Endothelial cell of umbilical vein (primary cell): ENCODE measurements around the gene FAM120B. TPM values are rescaled to one million over a fixed set of nuclear protein-coding genes. Genes with fewer than 3 reads are reported as not detected.

Source experiments
- BruUV-seq: library from RNA; stranded (reverse); fragments of 400-500 nt; replicated peaks from 2 replicates; lab custom pipeline; 2021; lab: Mats Ljungman, UMichigan
- CTCF ChIA-PET: fragments of 300-600, 350-600 bp; sonication (Branson Sonifier 250); formaldehyde crosslinking; loops from one replicate; lab custom pipeline; 2021; ENCODE audit warnings: antibody characterized with exemption, inconsistent platforms; lab: Charles Lee
- POLR2A ChIA-PET: fragments of 300-600, 350-600 bp; sonication (Branson Sonifier 250); formaldehyde crosslinking; loops from one replicate; lab custom pipeline; 2021; ENCODE audit warnings: antibody characterized with exemption, inconsistent platforms; lab: Charles Lee
- DNase-seq: peaks from one replicate; pipeline ENCODE4 v3.0.0-alpha.2; 2011; ENCODE audit warnings: low read depth, low spot score
- FAIRE-seq: peaks from 2 replicates; lab custom pipeline; 2011; peaks lifted over from hg19 to GRCh38; lab: Jason Lieb, UNC
- H2AFZ ChIP-seq: 2 replicates; pipeline ENCODE4 v1.6.0; 2012; ENCODE audit warnings: low read depth, low read length, control low read depth, inconsistent platforms
- H3K27ac ChIP-seq: 2 replicates; pipeline ENCODE4 v1.5.1; 2011; ENCODE audit warnings: low read depth, mild to moderate bottlenecking, control low read depth, low read length, moderate library complexity; ENCODE audit not compliant: insufficient read depth
- H3K27me3 ChIP-seq, 2 experiments: 2 replicates each; pipeline versions ENCODE4 v1.6.0 to v1.6.1; 2011; ENCODE audit warnings: low read length in 2 of 2, mixed read lengths in 1 of 2; ENCODE audit not compliant: control insufficient read depth in 2 of 2, insufficient read depth in 2 of 2
- H3K36me3 ChIP-seq, 2 experiments: 2 replicates in 1 of 2; 3 replicates in 1 of 2; pipeline ENCODE4 v1.5.1; 2011; ENCODE audit warnings: low read length in 2 of 2, mild to moderate bottlenecking in 1 of 2, moderate library complexity in 1 of 2; ENCODE audit not compliant: control insufficient read depth in 2 of 2, insufficient read depth in 2 of 2; ENCODE audit errors: extremely low read depth in 1 of 2
- H3K4me1 ChIP-seq: 3 replicates; pipeline ENCODE4 v1.5.1; 2011; ENCODE audit warnings: mild to moderate bottlenecking, low read length; ENCODE audit not compliant: control insufficient read depth, insufficient read depth; ENCODE audit errors: extremely low read depth
- H3K4me2 ChIP-seq: 2 replicates; pipeline ENCODE4 v1.6.1; 2011; ENCODE audit warnings: low read length, control low read depth, mixed read lengths; ENCODE audit not compliant: insufficient read depth
- H3K4me3 ChIP-seq, 3 experiments: fragments of 200-600 bp in 1 of 3; sonication (generic), shearing (Covaris generic) in 1 of 3; replicated peaks in 1 of 3; 2 replicates each; pipeline ENCODE4 v1.5.1; 2011 to 2016; ENCODE audit warnings: control low read depth in 3 of 3, low read length in 3 of 3, mild to moderate bottlenecking in 2 of 3, inconsistent platforms in 1 of 3, low read depth in 1 of 3, moderate library complexity in 1 of 3; ENCODE audit not compliant: insufficient read depth in 1 of 3
- H3K79me2 ChIP-seq: 2 replicates; pipeline ENCODE4 v1.6.0; 2012; ENCODE audit warnings: low read length, inconsistent platforms; ENCODE audit not compliant: control insufficient read depth, insufficient read depth
- H3K9ac ChIP-seq: replicated peaks from 2 replicates; pipeline ENCODE3; 2011; ENCODE audit warnings: low read length, control low read depth; ENCODE audit not compliant: insufficient read depth; ENCODE audit errors: extremely low read depth
- H3K9me1 ChIP-seq: replicated peaks from 3 replicates; pipeline ENCODE4 v1.6.0; 2011; ENCODE audit warnings: mild to moderate bottlenecking, low read length; ENCODE audit not compliant: control insufficient read depth, insufficient read depth; ENCODE audit errors: extremely low read depth
- H3K9me3 ChIP-seq: replicated peaks from 2 replicates; pipeline ENCODE4 v1.5.1; 2012; ENCODE audit warnings: low read length, inconsistent platforms; ENCODE audit not compliant: control insufficient read depth, insufficient read depth
- H4K20me1 ChIP-seq: replicated peaks from 2 replicates; pipeline ENCODE3; 2011; ENCODE audit warnings: mild to moderate bottlenecking, low read length; ENCODE audit not compliant: control insufficient read depth, insufficient read depth; ENCODE audit errors: extremely low read depth
- CTCF ChIP-seq, 2 donors: IDR thresholded peaks; 1 replicate in 1 of 2; 2 replicates in 1 of 2; pipeline ENCODE4 v1.5.1; 2011; ENCODE audit warnings: low read length in 2 of 2, mild to moderate bottlenecking in 2 of 2, moderate library complexity in 2 of 2, control low read depth in 1 of 2, inconsistent platforms in 1 of 2, low read depth in 1 of 2; ENCODE audit not compliant: insufficient read depth in 1 of 2; ENCODE audit errors: extremely low read depth in 1 of 2
- EZH2 ChIP-seq: IDR thresholded peaks from 2 replicates; pipeline ENCODE4 v1.6.1; 2012; ENCODE audit warnings: borderline replicate concordance, low read depth, mild to moderate bottlenecking, moderate library complexity, low read length, inconsistent platforms; ENCODE audit not compliant: severe bottlenecking
- JUN ChIP-seq: IDR thresholded peaks from 2 replicates; pipeline ENCODE4 v1.6.1; 2011; ENCODE audit warnings: borderline replicate concordance, low read depth; ENCODE audit not compliant: insufficient read length, insufficient read depth
- MYC ChIP-seq: IDR thresholded peaks from one replicate; pipeline ENCODE4 v1.6.1; 2011; ENCODE audit warnings: mild to moderate bottlenecking, low read depth, low read length
- POLR2A ChIP-seq: IDR thresholded peaks from 2 replicates; pipeline ENCODE4 v1.6.1; 2012; ENCODE audit warnings: low read depth, mild to moderate bottlenecking, control low read depth, low read length
- POLR2AphosphoS5 ChIP-seq: IDR thresholded peaks from 2 replicates; pipeline ENCODE4 v1.6.1; 2012; ENCODE audit warnings: low read depth, mild to moderate bottlenecking, control low read depth, low read length, moderate library complexity; ENCODE audit not compliant: insufficient read depth
- dilution Hi-C: fragments of 300-500 bp; cut with MboI; formaldehyde crosslinking; loops from one replicate; pipeline ENCODE4 v1.15.0; 2019; ENCODE audit warnings: low sequenced_read_pairs; ENCODE audit not compliant: extremely low pct_ligation_motif_present
- intact Hi-C: fragments of 100-400 bp; cut with micrococcal nuclease; formaldehyde crosslinking; loops from one replicate; pipeline ENCODE4 v1.10.0; 2022
- polyA plus RNA-seq, 4 experiments: library from polyadenylated mRNA; depleted of rRNA in 3 of 4; stranded (reverse) in 3 of 4; unstranded in 1 of 4; fragments of >200 nt; gene quantifications; 2 replicates each; pipeline versions ENCODE4 v1.2.1 to v1.2.3, GENCODE V29; 2011 to 2012; ENCODE audit warnings: missing spikeins in 1 of 4
- total RNA-seq: library from RNA; stranded (reverse); gene quantifications from 2 replicates; pipeline ENCODE4 v1.2.3, GENCODE V29; 2021
- TF ChIP-seq, protein P1 (sequence below): IDR thresholded peaks from 2 replicates; pipeline ENCODE4 v1.6.1; 2011; ENCODE audit not compliant: insufficient read depth, insufficient read length

Gene FAM120B
- total and polyA plus RNA-seq, 2 donors (not counting 3 experiments of a cell fraction or from before 2014, with no cell fraction given): 10.8 to 28.2 TPM

DNA sequence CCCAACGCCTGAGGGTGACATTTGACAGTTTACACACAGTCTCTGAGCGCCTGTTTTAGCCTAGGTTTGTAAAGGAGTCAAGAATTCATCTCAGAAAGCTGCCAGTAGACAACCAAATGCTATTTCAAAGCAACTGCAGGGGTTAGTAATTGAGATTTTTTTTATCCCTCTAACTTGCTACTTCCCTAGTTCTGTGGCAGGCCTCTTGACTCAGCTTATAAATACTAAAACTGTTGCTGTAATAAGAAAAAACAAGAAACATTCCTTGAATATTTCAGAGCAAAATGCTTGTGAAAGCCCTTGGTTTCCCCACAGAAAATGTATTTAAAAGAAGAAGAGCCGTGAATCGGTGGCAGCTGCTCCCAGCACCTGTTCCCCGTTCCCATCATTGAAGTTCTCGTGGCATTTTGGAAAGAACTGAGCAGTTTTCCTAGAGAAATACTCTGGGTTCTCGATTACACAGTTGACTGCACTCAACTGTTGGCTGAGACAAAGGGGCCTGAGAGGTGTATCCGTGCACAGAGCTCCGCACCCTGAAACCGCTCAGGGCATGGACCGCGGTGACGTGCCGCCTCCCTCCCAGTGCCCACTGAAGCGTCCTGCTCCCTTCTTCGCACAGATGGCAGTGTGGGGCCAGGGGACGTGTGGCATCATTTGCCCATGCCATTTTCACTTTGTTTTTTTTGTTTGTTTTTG lies 36.6 kb upstream of the FAM120B start:
- Histone ChIP-seq H3K4me2 (no peak overlapping the region), H2AFZ (no peak overlapping the region), H4K20me1 (no peaks in the 10 kb centered on the region), H3K4me1 (no peaks in the 10 kb centered on the region), H3K9me3 (no peaks in the 10 kb centered on the region), H3K27ac (no peak overlapping the region), H3K9ac (no peak overlapping the region), H3K36me3 (no peaks in the 10 kb centered on the region), H3K79me2 (no peaks in the 10 kb centered on the region), H3K4me3 (no peak overlapping the region), H3K27me3 (peaks cover 2 to 9% of the 10 kb centered on the region in 2 experiments), H3K9me1 (no peaks in the 10 kb centered on the region)
- intact Hi-C loops: no loop called here
- no peak for FAIRE-seq
- ChIA-PET POLR2A (no interaction called here), CTCF (interaction anchor here (1.2 kb wide), 1 partner anchor 248 kb away, joined by 3 read pairs; no protein-coding TSS in a partner anchor)
- BruUV-seq: no TSS peak
- no peak for TF ChIP-seq CTCF (IDR thresholded peaks at IDR 0.05; ENCODE audit: extremely low read depth in 1 of 2, insufficient read depth in 1 of 2, low read depth in 1 of 2, low read length in 2 of 2)
- TF ChIP-seq, protein P1, sequence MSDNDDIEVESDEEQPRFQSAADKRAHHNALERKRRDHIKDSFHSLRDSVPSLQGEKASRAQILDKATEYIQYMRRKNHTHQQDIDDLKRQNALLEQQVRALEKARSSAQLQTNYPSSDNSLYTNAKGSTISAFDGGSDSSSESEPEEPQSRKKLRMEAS: no peak
- dilution Hi-C loops: no loop called here
- DNase-seq: no peak

DNA sequence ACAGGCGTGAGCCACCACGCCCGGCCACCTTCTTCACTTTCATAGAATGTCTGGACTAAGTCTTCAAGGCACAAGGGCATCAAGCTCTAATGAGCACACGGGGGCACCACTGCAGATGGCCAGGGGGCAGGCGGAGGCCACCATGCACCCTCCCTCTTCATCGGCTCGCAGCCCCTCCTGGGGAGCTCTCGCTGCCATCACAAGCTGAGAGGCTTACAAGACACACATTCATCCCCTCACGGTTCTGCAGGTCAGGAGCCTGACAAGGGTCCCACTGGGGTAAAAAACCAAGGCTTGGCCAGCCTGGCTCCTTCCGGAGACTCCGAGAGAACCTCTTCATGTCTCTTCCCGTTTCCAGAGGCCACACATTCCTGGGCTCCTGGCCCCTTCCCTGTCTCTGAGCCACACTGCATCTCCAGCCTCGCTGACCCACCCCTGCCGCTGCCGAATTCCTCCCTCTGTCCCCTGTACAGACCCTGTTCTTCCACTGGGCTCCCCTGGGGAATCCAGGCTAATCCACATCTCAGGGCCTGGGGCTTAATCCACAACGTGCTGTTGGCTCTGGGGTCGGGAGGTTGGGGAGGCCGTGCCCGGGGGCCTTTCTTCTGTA lies 35.5 kb upstream of the FAM120B start:
- no TSS peak for BruUV-seq
- H2AFZ ChIP-seq: no peak overlapping the region
- no peaks in the 10 kb centered on the region for H3K79me2 ChIP-seq
- POLR2A ChIA-PET: no interaction called here
- H3K36me3 ChIP-seq: no peaks in the 10 kb centered on the region
- intact Hi-C loops: no loop called here
- no peak overlapping the region for H3K27ac ChIP-seq
- H3K4me3 ChIP-seq: no peak overlapping the region
- no peaks in the 10 kb centered on the region for H3K4me1 ChIP-seq
- dilution Hi-C loops: no loop called here
- no peak for FAIRE-seq
- CTCF ChIA-PET: no interaction called here
- H3K9me3 ChIP-seq: no peaks in the 10 kb centered on the region
- no peaks in the 10 kb centered on the region for H3K9me1 ChIP-seq
- TF ChIP-seq JUN (no peak), MYC (no peak), POLR2A (no peak), POLR2AphosphoS5 (no peak), EZH2 (no peak)
- no peak overlapping the region for H3K4me2 ChIP-seq
- DNase-seq: no peak
- no peaks in the 10 kb centered on the region for H4K20me1 ChIP-seq
- no peak overlapping the region for H3K9ac ChIP-seq
- peaks cover 2 to 17% of the 10 kb centered on the region in 2 experiments for H3K27me3 ChIP-seq
